Measurements from ENCODE around the gene OR8K3. TPM values are rescaled to one million over a fixed set of nuclear protein-coding genes. Genes with fewer than 3 reads are reported as not detected.

OR8K3 gene
- not detected in 2 replicates for total RNA-seq

GRCh38 chr11:56314844-56315243 lies at the start of gene OR8K3:
Gene OR8K3 (plus strand): TSS chr11:56315144. CDS start chr11:56318307, 3,163 bp downstream.

GRCh38 chr11:56273854-56274253 lies 41.1 kb upstream of the OR8K3 start, which contains the start of gene OR5T1:
Gene OR5T1 (plus strand): TSS chr11:56274154. CDS start chr11:56275639, 1,485 bp downstream.

GRCh38 chr11:56292154-56292553 lies 22.8 kb upstream of the OR8K3 start, which contains the start of gene OR8H1:
Gene OR8H1 (minus strand): TSS chr11:56292254. CDS start chr11:56291062, 1,192 bp downstream.

GRCh38 chr11:56345739-56346138 lies 30.8 kb downstream of the OR8K3 start, which contains the start of gene OR8K1:
Gene OR8K1 (plus strand): TSS chr11:56346039. CDS start chr11:56346039, 0 bp downstream.

GRCh38 chr11:56353991-56354390 lies 39.0 kb downstream of the OR8K3 start, which contains the start of gene OR8J1:
Gene OR8J1 (plus strand): TSS chr11:56354291. CDS start chr11:56360247, 5,956 bp downstream.

Other genes starting within 250 kb of the OR8K3 start
- gene OR8I2, start 221.8 kb upstream of the OR8K3 start, total RNA-seq = not detected in 2 replicates
- not detected in 2 replicates for gene OR8H2, start 211.5 kb upstream of the OR8K3 start, total RNA-seq
- not detected in 2 replicates for gene OR8H3, start 192.8 kb upstream of the OR8K3 start, total RNA-seq
- gene OR8J3, start 174.9 kb upstream of the OR8K3 start, total RNA-seq = not detected in 2 replicates
- not detected in 2 replicates for gene OR8K5, start 154.8 kb upstream of the OR8K3 start, total RNA-seq
- not detected in 2 replicates for gene OR5J2, start 138.5 kb upstream of the OR8K3 start, total RNA-seq
- not detected in 2 replicates for gene OR5T2, start 80.9 kb upstream of the OR8K3 start, total RNA-seq
- gene OR5T3, start 62.9 kb upstream of the OR8K3 start, total RNA-seq = not detected in 2 replicates
- gene OR5T1, start 41.0 kb upstream of the OR8K3 start, total RNA-seq = not detected in 2 replicates
- gene OR8H1, start 22.9 kb upstream of the OR8K3 start, total RNA-seq = not detected in 2 replicates
- not detected in 2 replicates for gene OR8K1, start 30.9 kb downstream of the OR8K3 start, total RNA-seq
- gene OR8J1, start 39.1 kb downstream of the OR8K3 start, total RNA-seq = not detected in 2 replicates
- not detected in 2 replicates for gene OR8U1, start 60.5 kb downstream of the OR8K3 start, total RNA-seq
- gene OR5AL1, start 97.6 kb downstream of the OR8K3 start, total RNA-seq = not detected in 2 replicates
- gene OR5M3, start 158.2 kb downstream of the OR8K3 start, total RNA-seq = not detected in 2 replicates
- gene OR5M8, start 176.2 kb downstream of the OR8K3 start, total RNA-seq = not detected in 2 replicates
- not detected in 2 replicates for gene OR5M11, start 228.1 kb downstream of the OR8K3 start, total RNA-seq